ENCODE results near the gene RGS7. TPM values are rescaled to one million over a fixed set of nuclear protein-coding genes. Genes with fewer than 3 reads are reported as not detected.

Gene RGS7
- total RNA-seq, 1 donor from 2014 or later: 16.0 TPM

- TF ChIP-seq CTCF (IDR thresholded peaks at IDR 0.05; ENCODE audit: partially characterized antibody, unreplicated experiment): no peak
- H3K27me3 Mint-ChIP-seq (ENCODE audit: unreplicated experiment): no peaks in the 10 kb centered on the region
- DNase-seq: no peak
- H3K4me1 Mint-ChIP-seq (ENCODE audit: low read depth, unreplicated experiment): peaks cover 8% of the 10 kb centered on the region
- H3K4me3 Mint-ChIP-seq (ENCODE audit: unreplicated experiment): no peak overlapping the region
- H3K9me3 Mint-ChIP-seq (ENCODE audit: unreplicated experiment): no peaks in the 10 kb centered on the region
- H3K36me3 Mint-ChIP-seq (ENCODE audit: unreplicated experiment): no peaks in the 10 kb centered on the region
- no peak overlapping the region for H3K27ac Mint-ChIP-seq (ENCODE audit: unreplicated experiment)
These were observed 293.7 kb downstream of the RGS7 start for GRCh38 chr1:241063276-241063675.

- H3K27me3 Mint-ChIP-seq (ENCODE audit: unreplicated experiment): no peaks in the 10 kb centered on the region
- no peak for DNase-seq
- H3K4me1 Mint-ChIP-seq (ENCODE audit: low read depth, unreplicated experiment): peaks cover 8% of the 10 kb centered on the region
- H3K36me3 Mint-ChIP-seq (ENCODE audit: unreplicated experiment): no peaks in the 10 kb centered on the region
- H3K4me3 Mint-ChIP-seq (ENCODE audit: unreplicated experiment): no peak overlapping the region
- H3K9me3 Mint-ChIP-seq (ENCODE audit: unreplicated experiment): no peaks in the 10 kb centered on the region
- TF ChIP-seq CTCF (IDR thresholded peaks at IDR 0.05; ENCODE audit: partially characterized antibody, unreplicated experiment): no peak
- no peak overlapping the region for H3K27ac Mint-ChIP-seq (ENCODE audit: unreplicated experiment)
These were observed 295.9 kb downstream of the RGS7 start for GRCh38 chr1:241061062-241061461.

- Mint-ChIP-seq H3K4me1 (ENCODE audit: low read depth, unreplicated experiment) (no peaks in the 10 kb centered on the region), H3K27me3 (ENCODE audit: unreplicated experiment) (no peaks in the 10 kb centered on the region), H3K4me3 (ENCODE audit: unreplicated experiment) (no peak overlapping the region), H3K9me3 (ENCODE audit: unreplicated experiment) (no peaks in the 10 kb centered on the region), H3K27ac (ENCODE audit: unreplicated experiment) (no peak overlapping the region), H3K36me3 (ENCODE audit: unreplicated experiment) (no peaks in the 10 kb centered on the region)
- no peak for DNase-seq
- TF ChIP-seq CTCF (IDR thresholded peaks at IDR 0.05; ENCODE audit: partially characterized antibody, unreplicated experiment): no peak
These were observed 308.4 kb downstream of the RGS7 start for GRCh38 chr1:241048622-241049021.

- H3K4me1 Mint-ChIP-seq (ENCODE audit: low read depth, unreplicated experiment): no peaks in the 10 kb centered on the region
These were observed 311.3 kb downstream of the RGS7 start for GRCh38 chr1:241045659-241046058.

More at GRCh38 chr1:241045659-241046058, 311.3 kb downstream of the RGS7 start:
- no peak for TF ChIP-seq CTCF (IDR thresholded peaks at IDR 0.05; ENCODE audit: partially characterized antibody, unreplicated experiment)
- Mint-ChIP-seq H3K27ac (ENCODE audit: unreplicated experiment) (no peak overlapping the region), H3K9me3 (ENCODE audit: unreplicated experiment) (no peaks in the 10 kb centered on the region), H3K27me3 (ENCODE audit: unreplicated experiment) (no peaks in the 10 kb centered on the region), H3K4me3 (ENCODE audit: unreplicated experiment) (no peak overlapping the region), H3K36me3 (ENCODE audit: unreplicated experiment) (no peaks in the 10 kb centered on the region)
- DNase-seq: no peak
